Body of pancreas (tissue), 4 donors: ENCODE results near the gene RERG. TPM values are rescaled to one million over a fixed set of nuclear protein-coding genes. Genes with fewer than 3 reads are reported as not detected.

Experiments
- ATAC-seq: fragments of 150-250 bp; one replicate; pipeline ENCODE4 v1.9.1; 2016
- DNase-seq, 4 donors: peaks; one replicate each; pipeline ENCODE4 v3.0.0-alpha.2; 2019
- H3K27ac ChIP-seq, 4 donors: fragments of 200-600 bp; sonication (generic); 1 replicate in 3 of 4; 2 replicates in 1 of 4; pipeline versions ENCODE4 v1.5.1 to v1.6.1; 2016 to 2019; ENCODE audit warnings: mild to moderate bottlenecking in 1 of 4, mixed read lengths in 1 of 4, moderate library complexity in 1 of 4
- H3K27me3 ChIP-seq, 2 donors: fragments of 200-600 bp; sonication (generic); one replicate each; pipeline ENCODE4 v1.6.0; 2016; ENCODE audit warnings: mild to moderate bottlenecking in 1 of 2
- H3K36me3 ChIP-seq, 2 donors: fragments of 200-600 bp; sonication (generic); replicated peaks in 1 of 2; 2 replicates each; pipeline ENCODE4 v1.5.1; 2016; ENCODE audit warnings: low read depth in 2 of 2; ENCODE audit not compliant: insufficient read depth in 1 of 2
- H3K4me1 ChIP-seq: fragments of 200-600 bp; sonication (generic); one replicate; pipeline ENCODE4 v1.6.0; 2016
- H3K4me3 ChIP-seq, 2 donors: fragments of 200-600 bp; sonication (generic); 1 replicate in 1 of 2; 2 replicates in 1 of 2; pipeline ENCODE4 v1.5.1; 2016 to 2019
- H3K9me3 ChIP-seq, 3 donors: fragments of 200-600 bp; sonication (generic); 1 replicate in 2 of 3; 2 replicates in 1 of 3; pipeline ENCODE4 v1.5.1; 2016
- CTCF ChIP-seq, 7 experiments: fragments of 450-650 bp in 4 of 7; fragments of 200-600 bp in 3 of 7; sonication (generic) in 3 of 7; IDR thresholded peaks; one replicate each; pipeline ENCODE4 v1.5.1; 2016 to 2019; ENCODE audit warnings: antibody characterized with exemption in 7 of 7
- POLR2A ChIP-seq, 3 donors: fragments of 450-650 bp; IDR thresholded peaks; one replicate each; pipeline ENCODE4 v1.6.1; 2016; ENCODE audit warnings: antibody characterized with exemption in 3 of 3, mild to moderate bottlenecking in 2 of 3
- WGBS, 2 donors: methylation state at CpG; one replicate each; pipeline ENCODE4 v1.1.5; 2017; 5-methylcytosine and 5-hydroxymethylcytosine counted together
- intact Hi-C: fragments of 100-400 bp; cut with DNase I; formaldehyde crosslinking; loops from one replicate; pipeline ENCODE4 v1.15.1; 2023
- total RNA-seq, 2 donors: library from RNA; depleted of rRNA; stranded (reverse); fragments of >200 nt; gene quantifications; one replicate each; pipeline ENCODE4 v1.1.0, GENCODE V29; 2016

Gene RERG
- total RNA-seq, 2 donors from 2014 or later: 10.9 to 13.8 TPM

- TF ChIP-seq CTCF (IDR thresholded peaks at IDR 0.05): no peak
- TF ChIP-seq POLR2A (IDR thresholded peaks at IDR 0.05): no peak
- Histone ChIP-seq H3K27ac (peak overlapping the region in 1 of 4 donors; percentile 27), H3K4me3 (no peak overlapping the region), H3K27me3 (no peaks in the 10 kb centered on the region), H3K9me3 (no peaks in the 10 kb centered on the region), H3K4me1 (no peaks in the 10 kb centered on the region), H3K36me3 (no peaks in the 10 kb centered on the region)
- WGBS, 2 donors: 12 to 14% methylated on average over 1 of the region's 1 CpG
- DNase-seq (peak in 1 of 4 donors; percentile 31), ATAC-seq (peak; percentile 50)
- intact Hi-C loops: no loop called here
Observed at GRCh38 chr12:15186597-15186996, 34.6 kb downstream of the RERG start.

- H3K27me3 ChIP-seq: no peaks in the 10 kb centered on the region
- 39 to 43% methylated on average over 4 of the region's 4 CpGs for WGBS, 2 donors
- ATAC-seq (no peak), DNase-seq (no peak)
- no peaks in the 10 kb centered on the region for H3K9me3 ChIP-seq
- no peak overlapping the region for H3K4me3 ChIP-seq
- TF ChIP-seq CTCF (IDR thresholded peaks at IDR 0.05) (no peak), POLR2A (IDR thresholded peaks at IDR 0.05) (no peak)
- intact Hi-C loops: no loop called here
- no peaks in the 10 kb centered on the region for H3K4me1 ChIP-seq
- no peaks in the 10 kb centered on the region for H3K36me3 ChIP-seq
- H3K27ac ChIP-seq: no peak overlapping the region
Observed at GRCh38 chr12:15184484-15184883, 36.7 kb downstream of the RERG start.

- WGBS, 2 donors: 23 to 35% methylated on average over 5 of the region's 5 CpGs
- Histone ChIP-seq H3K9me3 (no peaks in the 10 kb centered on the region), H3K4me3 (no peak overlapping the region), H3K27ac (no peak overlapping the region), H3K27me3 (no peaks in the 10 kb centered on the region), H3K36me3 (no peaks in the 10 kb centered on the region), H3K4me1 (no peaks in the 10 kb centered on the region)
- TF ChIP-seq CTCF (IDR thresholded peaks at IDR 0.05): no peak
- TF ChIP-seq POLR2A (IDR thresholded peaks at IDR 0.05): no peak
- DNase-seq (no peak), ATAC-seq (no peak)
- intact Hi-C loops: no loop called here
Observed at GRCh38 chr12:15183821-15184220, 37.4 kb downstream of the RERG start.

GRCh38 chr12:15181017-15181683, 40.1 kb downstream of the RERG start:
- DNase-seq: no peak
- TF ChIP-seq CTCF (IDR thresholded peaks at IDR 0.05) (no peak), POLR2A (IDR thresholded peaks at IDR 0.05) (no peak)
- H3K27ac ChIP-seq: peak overlapping the region in 2 of 4 donors; percentile 6 to 39

GRCh38 chr12:15180325-15180724, 40.9 kb downstream of the RERG start:
- intact Hi-C loops: no loop called here
- Histone ChIP-seq H3K4me3 (no peak overlapping the region), H3K4me1 (no peaks in the 10 kb centered on the region), H3K36me3 (no peaks in the 10 kb centered on the region), H3K27me3 (no peaks in the 10 kb centered on the region), H3K27ac (peak overlapping the region in 3 of 4 donors; percentile 6 to 39 (median 11)), H3K9me3 (no peaks in the 10 kb centered on the region)
- WGBS, 2 donors: 43 to 59% methylated on average over 2 of the region's 2 CpGs
- ATAC-seq (no peak), DNase-seq (no peak)
- TF ChIP-seq CTCF (IDR thresholded peaks at IDR 0.05) (no peak), POLR2A (IDR thresholded peaks at IDR 0.05) (no peak)

More at GRCh38 chr12:15181017-15181683, 40.1 kb downstream of the RERG start:
- Histone ChIP-seq H3K9me3 (no peaks in the 10 kb centered on the region), H3K27me3 (no peaks in the 10 kb centered on the region), H3K4me3 (no peak overlapping the region), H3K4me1 (no peaks in the 10 kb centered on the region), H3K36me3 (no peaks in the 10 kb centered on the region)
- intact Hi-C loops: no loop called here
- peak; percentile 50 for ATAC-seq
- 33 to 37% methylated on average over 3 of the region's 3 CpGs for WGBS, 2 donors
